ENCODE measurements around the gene MAIP1.

DNA sequence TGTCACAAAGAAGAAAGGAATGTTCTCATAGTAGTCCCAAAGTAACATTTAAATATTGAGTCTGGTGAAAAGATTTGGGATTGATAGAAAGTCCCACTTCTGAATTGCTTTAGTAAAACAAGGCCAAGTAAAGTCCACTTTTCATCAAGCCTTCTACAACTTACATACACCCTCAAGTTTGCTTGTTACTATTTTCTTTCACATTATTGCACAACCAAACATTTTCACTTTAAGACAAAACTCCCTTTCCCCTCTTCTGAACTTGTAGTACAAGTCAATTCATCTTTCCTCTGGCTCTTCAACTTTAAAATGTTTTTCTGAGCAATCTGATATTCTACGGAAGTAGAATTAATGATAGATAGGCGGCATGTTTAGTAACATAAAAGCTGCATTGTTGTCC lies 11.0 kb downstream of the MAIP1 start:
- TF ChIP-seq EZH2 (IDR thresholded peaks at IDR 0.05; ENCODE audit: insufficient read depth, poor library complexity, severe bottlenecking) (no peak), EZH2phosphoT487 (IDR thresholded peaks at IDR 0.05; ENCODE audit: insufficient read depth, low read depth) (no peak)

All from GM23248 (cell line).